ENCODE results near the gene SYNM.
A peak's percentile ranks its signal among the peaks of the same experiment; 100 is the strongest.

SYNM gene

GRCh38 chr15:99105514-99106341 lies 848 bp downstream of the SYNM start:
- POLR2A ChIA-PET (ENCODE audit: low non-redundant PET): interaction anchor here (1.0 to 1.2 kb wide), 3 partner anchors 10 to 108 kb away, joined by 3 to 5 read pairs (median 3); no protein-coding TSS in a partner anchor
- H3K27ac ChIP-seq: peak overlapping the region; percentile 29; the same call in 1 of the 2 replicates
- CTCF ChIA-PET: interaction anchor here (1.5 to 1.6 kb wide), 3 partner anchors 18 to 108 kb away, joined by 3 to 8 read pairs (median 6); no protein-coding TSS in a partner anchor
- peak; percentile 57 for DNase-seq (ENCODE audit: low spot score)
- TF ChIP-seq CTCF (conservative IDR thresholded peaks at IDR 0.05; ENCODE audit: low read depth): no peak; the same call in 1 of the 2 replicates

GRCh38 chr15:99106417-99107220 lies 1.7 kb downstream of the SYNM start:
- no peak overlapping the region for H3K27ac ChIP-seq
- ChIA-PET CTCF (interaction anchor here (1.2 to 1.6 kb wide), 3 partner anchors 16 to 106 kb away, joined by 4 to 8 read pairs (median 6); no protein-coding TSS in a partner anchor), POLR2A (ENCODE audit: low non-redundant PET) (no interaction called here)
- no peak for TF ChIP-seq CTCF (conservative IDR thresholded peaks at IDR 0.05; ENCODE audit: low read depth)
- no peak for DNase-seq (ENCODE audit: low spot score)

- DNase-seq (ENCODE audit: low spot score): no peak
- H3K27ac ChIP-seq: no peak overlapping the region
- ChIA-PET CTCF (interaction anchor here (0.5 to 2.3 kb wide), 2 partner anchors 9 to 589 kb away, joined by 3 to 9 read pairs; no protein-coding TSS in a partner anchor), POLR2A (ENCODE audit: low non-redundant PET) (no interaction called here)
- TF ChIP-seq CTCF (conservative IDR thresholded peaks at IDR 0.05; ENCODE audit: low read depth): no peak
Observed at GRCh38 chr15:99108993-99109392, 4.1 kb downstream of the SYNM start.

GRCh38 chr15:99109555-99110021 lies 4.7 kb downstream of the SYNM start:
- no peak for TF ChIP-seq CTCF (conservative IDR thresholded peaks at IDR 0.05; ENCODE audit: low read depth)
- H3K27ac ChIP-seq: no peak overlapping the region
- ChIA-PET POLR2A (ENCODE audit: low non-redundant PET) (no interaction called here), CTCF (interaction anchor here (2.3 kb wide), 1 partner anchor 10 kb away, joined by 9 read pairs; no protein-coding TSS in a partner anchor)
- no peak for DNase-seq (ENCODE audit: low spot score)

DNA sequence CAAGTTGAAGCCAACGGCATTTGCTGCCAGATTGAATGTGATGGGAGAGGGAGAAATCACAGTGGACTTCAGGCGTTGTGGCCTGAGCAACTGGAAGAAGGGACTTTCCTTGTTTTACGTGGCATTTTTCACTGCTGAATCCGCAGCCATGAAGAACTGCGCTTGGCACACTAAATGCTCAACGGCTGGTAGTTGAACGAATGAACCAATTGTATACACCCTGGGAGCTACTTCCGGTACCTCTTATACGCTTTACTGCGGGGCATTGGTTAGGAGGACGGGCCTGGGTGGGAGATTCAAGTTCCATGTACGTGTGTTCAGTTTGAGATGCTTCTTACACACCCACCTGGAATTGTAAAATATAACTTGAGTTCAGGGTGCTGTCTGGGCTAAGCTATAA lies 5.2 kb downstream of the SYNM start:
- ChIA-PET CTCF (interaction anchor here (0.7 to 2.3 kb wide), 2 partner anchors 10 to 1079 kb away, joined by 3 to 9 read pairs; no protein-coding TSS in a partner anchor), POLR2A (ENCODE audit: low non-redundant PET) (no interaction called here)
- no peak for TF ChIP-seq CTCF (conservative IDR thresholded peaks at IDR 0.05; ENCODE audit: low read depth)
- H3K27ac ChIP-seq: no peak overlapping the region
- DNase-seq (ENCODE audit: low spot score): no peak
